Measurements from ENCODE around the gene DSCAM. TPM values are rescaled to one million over a fixed set of nuclear protein-coding genes. Genes with fewer than 3 reads are reported as not detected.

DSCAM gene
- total and polyA plus RNA-seq, 8 donors = 0.37 TPM; not detected in 7

- H3K4me1 ChIP-seq = no peaks in the 10 kb centered on the region
- H3K9me3 ChIP-seq = no peaks in the 10 kb centered on the region
- intact Hi-C loops (cut with DNase I; ENCODE audit: low total_unique reads) = no loop called here
- DNase-seq = no peak
- H3K36me3 ChIP-seq = no peaks in the 10 kb centered on the region
- WGBS, 5 donors = 79 to 90% (median 85%) methylated on average over 2 of the region's 2 CpGs
- no peak overlapping the region for H3K27ac ChIP-seq
- H3K4me3 ChIP-seq = no peak overlapping the region
- H3K27me3 ChIP-seq = no peaks in the 10 kb centered on the region
- TF ChIP-seq EP300 (IDR thresholded peaks at IDR 0.05) (no peak), POLR2AphosphoS5 (IDR thresholded peaks at IDR 0.05) (no peak), CTCF (IDR thresholded peaks at IDR 0.05) (no peak), POLR2A (IDR thresholded peaks at IDR 0.05) (no peak)
Measured at GRCh38 chr21:40671716-40672115, 175.2 kb downstream of the DSCAM start.

GRCh38 chr21:40668555-40669275 is 178.2 kb downstream of the DSCAM start:
- Histone ChIP-seq H3K36me3 (no peaks in the 10 kb centered on the region), H3K9me3 (no peaks in the 10 kb centered on the region), H3K4me3 (no peak overlapping the region), H3K4me1 (no peaks in the 10 kb centered on the region), H3K27ac (no peak overlapping the region), H3K27me3 (peaks cover 0 to 5% (median 0%) of the 10 kb centered on the region in 3 donors)
- intact Hi-C loops (cut with DNase I; ENCODE audit: low total_unique reads) = no loop called here
- no peak for DNase-seq
- TF ChIP-seq POLR2A (IDR thresholded peaks at IDR 0.05) (no peak), CTCF (IDR thresholded peaks at IDR 0.05) (no peak), POLR2AphosphoS5 (IDR thresholded peaks at IDR 0.05) (no peak), EP300 (IDR thresholded peaks at IDR 0.05) (no peak)
- WGBS, 5 donors = 26 to 48% (median 37%) methylated on average over 5 of the region's 5 CpGs

- intact Hi-C loops (cut with DNase I; ENCODE audit: low total_unique reads) = no loop called here
- Histone ChIP-seq H3K4me3 (no peak overlapping the region), H3K27ac (no peak overlapping the region), H3K4me1 (no peaks in the 10 kb centered on the region), H3K27me3 (peaks cover 0 to 5% (median 0%) of the 10 kb centered on the region in 3 donors), H3K36me3 (no peaks in the 10 kb centered on the region), H3K9me3 (no peaks in the 10 kb centered on the region)
- WGBS, 5 donors = 62 to 76% (median 67%) methylated on average over 1 of the region's 1 CpG
- TF ChIP-seq POLR2A (IDR thresholded peaks at IDR 0.05) = no peak
- no peak for TF ChIP-seq CTCF (IDR thresholded peaks at IDR 0.05)
- no peak for TF ChIP-seq POLR2AphosphoS5 (IDR thresholded peaks at IDR 0.05)
- no peak for TF ChIP-seq EP300 (IDR thresholded peaks at IDR 0.05)
- no peak for DNase-seq
Measured at GRCh38 chr21:40667967-40668366, 179.0 kb downstream of the DSCAM start.

- Histone ChIP-seq H3K27ac (no peak overlapping the region), H3K9me3 (no peaks in the 10 kb centered on the region), H3K36me3 (no peaks in the 10 kb centered on the region), H3K4me1 (no peaks in the 10 kb centered on the region), H3K27me3 (peaks cover 0 to 5% (median 0%) of the 10 kb centered on the region in 3 donors), H3K4me3 (no peak overlapping the region)
- TF ChIP-seq POLR2A (IDR thresholded peaks at IDR 0.05) = no peak
- no peak for TF ChIP-seq CTCF (IDR thresholded peaks at IDR 0.05)
- TF ChIP-seq POLR2AphosphoS5 (IDR thresholded peaks at IDR 0.05) = no peak
- no peak for TF ChIP-seq EP300 (IDR thresholded peaks at IDR 0.05)
- 88 to 100% (median 93%) methylated on average over 2 of the region's 2 CpGs for WGBS, 5 donors
- no peak for DNase-seq
- intact Hi-C loops (cut with DNase I; ENCODE audit: low total_unique reads) = no loop called here
Measured at GRCh38 chr21:40662889-40663288, 184.1 kb downstream of the DSCAM start.
